ACC112 (cell line): ENCODE measurements around the gene DYNC2LI1.
A peak's percentile ranks its signal among the peaks of the same experiment; 100 is the strongest.

ENCODE experiments used
- H2AFZ ChIP-seq: fragments of 200-600 bp; sonication (generic); one replicate; pipeline ENCODE4 v1.6.0; 2017; ENCODE audit warnings: antibody characterized with exemption, low read length; ENCODE audit not compliant: unreplicated experiment
- H3K27ac ChIP-seq: fragments of 200-600 bp; sonication (generic); 2 replicates; pipeline ENCODE4 v1.5.1; 2014; ENCODE audit warnings: low read depth, mild to moderate bottlenecking, antibody characterized with exemption, low read length, moderate library complexity
- H3K27me3 ChIP-seq: fragments of 200-600 bp; sonication (generic); 2 replicates; pipeline ENCODE4 v1.6.1; 2014; ENCODE audit warnings: mild to moderate bottlenecking, antibody characterized with exemption, low read length, moderate library complexity, mixed read lengths; ENCODE audit not compliant: insufficient read depth
- H3K36me3 ChIP-seq: fragments of 200-600 bp; sonication (generic); 2 replicates; pipeline ENCODE4 v1.6.1; 2016; ENCODE audit warnings: mild to moderate bottlenecking, antibody characterized with exemption, low read length, moderate library complexity, mixed read lengths; ENCODE audit not compliant: insufficient read depth
- H3K4me1 ChIP-seq: fragments of 200-600 bp; sonication (generic); one replicate; pipeline ENCODE4 v1.6.1; 2016; ENCODE audit warnings: low read length, mixed read lengths; ENCODE audit not compliant: insufficient read depth, unreplicated experiment, control insufficient read depth
- H3K4me3 ChIP-seq: fragments of 200-600 bp; sonication (generic); 2 replicates; pipeline ENCODE4 v1.5.1; 2014; ENCODE audit warnings: mild to moderate bottlenecking, low read depth, low read length
- H3K79me2 ChIP-seq: fragments of 200-600 bp; sonication (generic); one replicate; pipeline ENCODE4 v1.6.0; 2016; ENCODE audit warnings: low read length; ENCODE audit not compliant: control insufficient read depth, unreplicated experiment, insufficient read depth

Gene DYNC2LI1

GRCh38 chr2:43737855-43738254 lies 36.0 kb upstream of the DYNC2LI1 start:
- Histone ChIP-seq H3K27me3 (no peaks in the 10 kb centered on the region), H3K79me2 (no peaks in the 10 kb centered on the region), H3K36me3 (no peaks in the 10 kb centered on the region), H3K27ac (peak overlapping the region; percentile 36), H2AFZ (peak overlapping the region; percentile 76), H3K4me3 (peak overlapping the region; percentile 18; the same call in 1 of the 2 replicates), H3K4me1 (peaks cover 16% of the 10 kb centered on the region)

GRCh38 chr2:43738257-43738656 lies 35.6 kb upstream of the DYNC2LI1 start:
- no peak overlapping the region for H2AFZ ChIP-seq
- H3K79me2 ChIP-seq = no peaks in the 10 kb centered on the region
- peaks cover 16% of the 10 kb centered on the region for H3K4me1 ChIP-seq
- no peaks in the 10 kb centered on the region for H3K27me3 ChIP-seq
- no peaks in the 10 kb centered on the region for H3K36me3 ChIP-seq
- 0 out of 2 replicates have a peak overlapping the region, but pooled peaks have one; percentile 36 for H3K27ac ChIP-seq
- no peak overlapping the region for H3K4me3 ChIP-seq

- Histone ChIP-seq H3K79me2 (no peaks in the 10 kb centered on the region), H3K27me3 (no peaks in the 10 kb centered on the region), H3K4me3 (no peak overlapping the region), H2AFZ (no peak overlapping the region), H3K4me1 (peaks cover 7% of the 10 kb centered on the region), H3K27ac (no peak overlapping the region), H3K36me3 (no peaks in the 10 kb centered on the region)
Measured at GRCh38 chr2:43743706-43744105, 30.1 kb upstream of the DYNC2LI1 start.

GRCh38 chr2:43745457-43745856 lies 28.4 kb upstream of the DYNC2LI1 start:
- Histone ChIP-seq H3K36me3 (no peaks in the 10 kb centered on the region), H3K79me2 (no peaks in the 10 kb centered on the region), H3K4me1 (peaks cover 7% of the 10 kb centered on the region), H3K4me3 (no peak overlapping the region), H3K27me3 (no peaks in the 10 kb centered on the region), H3K27ac (no peak overlapping the region), H2AFZ (peak overlapping the region; percentile 22)

GRCh38 chr2:43748333-43748732 lies 25.5 kb upstream of the DYNC2LI1 start:
- no peaks in the 10 kb centered on the region for H3K27me3 ChIP-seq
- H3K27ac ChIP-seq = no peak overlapping the region
- peaks cover 7% of the 10 kb centered on the region for H3K4me1 ChIP-seq
- no peaks in the 10 kb centered on the region for H3K79me2 ChIP-seq
- H2AFZ ChIP-seq = no peak overlapping the region
- no peak overlapping the region for H3K4me3 ChIP-seq
- no peaks in the 10 kb centered on the region for H3K36me3 ChIP-seq

GRCh38 chr2:43749583-43749982 lies 24.3 kb upstream of the DYNC2LI1 start:
- Histone ChIP-seq H2AFZ (no peak overlapping the region), H3K36me3 (no peaks in the 10 kb centered on the region), H3K27me3 (no peaks in the 10 kb centered on the region), H3K4me1 (peaks cover 10% of the 10 kb centered on the region), H3K79me2 (no peaks in the 10 kb centered on the region), H3K4me3 (no peak overlapping the region), H3K27ac (no peak overlapping the region)

- H3K27ac ChIP-seq = no peak overlapping the region
- no peak overlapping the region for H2AFZ ChIP-seq
- no peaks in the 10 kb centered on the region for H3K79me2 ChIP-seq
- no peaks in the 10 kb centered on the region for H3K27me3 ChIP-seq
- H3K4me1 ChIP-seq = peaks cover 3% of the 10 kb centered on the region
- H3K4me3 ChIP-seq = no peak overlapping the region
- H3K36me3 ChIP-seq = no peaks in the 10 kb centered on the region
Measured at GRCh38 chr2:43751476-43751990, 22.3 kb upstream of the DYNC2LI1 start.

- H3K27ac ChIP-seq = no peak overlapping the region
- no peak overlapping the region for H2AFZ ChIP-seq
- H3K4me1 ChIP-seq = peaks cover 3% of the 10 kb centered on the region
Measured at GRCh38 chr2:43752302-43752701, 21.5 kb upstream of the DYNC2LI1 start.

GRCh38 chr2:43754180-43754579 lies 19.7 kb upstream of the DYNC2LI1 start:
- no peak overlapping the region for H3K27ac ChIP-seq

More at GRCh38 chr2:43752302-43752701, 21.5 kb upstream of the DYNC2LI1 start:
- Histone ChIP-seq H3K36me3 (no peaks in the 10 kb centered on the region), H3K4me3 (no peak overlapping the region), H3K79me2 (no peaks in the 10 kb centered on the region), H3K27me3 (no peaks in the 10 kb centered on the region)

GRCh38 chr2:43758739-43759138 lies 15.1 kb upstream of the DYNC2LI1 start:
- no peaks in the 10 kb centered on the region for H3K36me3 ChIP-seq
- peak overlapping the region; percentile 96 for H3K27ac ChIP-seq
- no peaks in the 10 kb centered on the region for H3K27me3 ChIP-seq
- H2AFZ ChIP-seq = no peak overlapping the region
- no peaks in the 10 kb centered on the region for H3K79me2 ChIP-seq
- H3K4me3 ChIP-seq = peak overlapping the region; percentile 14; the same call in 1 of the 2 replicates
- peaks cover 24% of the 10 kb centered on the region for H3K4me1 ChIP-seq

More at GRCh38 chr2:43754180-43754579, 19.7 kb upstream of the DYNC2LI1 start:
- no peaks in the 10 kb centered on the region for H3K27me3 ChIP-seq
- no peaks in the 10 kb centered on the region for H3K36me3 ChIP-seq
- no peak overlapping the region for H3K4me3 ChIP-seq
- peaks cover 16% of the 10 kb centered on the region for H3K4me1 ChIP-seq
- no peaks in the 10 kb centered on the region for H3K79me2 ChIP-seq
- no peak overlapping the region for H2AFZ ChIP-seq

GRCh38 chr2:43759195-43759594 lies 14.6 kb upstream of the DYNC2LI1 start:
- peak overlapping the region; percentile 14; the same call in 1 of the 2 replicates for H3K4me3 ChIP-seq
- peak overlapping the region; percentile 96 for H3K27ac ChIP-seq
- H2AFZ ChIP-seq = no peak overlapping the region
- H3K27me3 ChIP-seq = no peaks in the 10 kb centered on the region
- no peaks in the 10 kb centered on the region for H3K36me3 ChIP-seq
- H3K4me1 ChIP-seq = peaks cover 24% of the 10 kb centered on the region
- no peaks in the 10 kb centered on the region for H3K79me2 ChIP-seq
